MCF 10A (cell line): ENCODE results near the gene TAMM41. TPM values are rescaled to one million over a fixed set of nuclear protein-coding genes. Genes with fewer than 3 reads are reported as not detected.
"Not testable (repeated sequence)": the region's sequence is repeated elsewhere in the genome, so short reads cannot be mapped to it uniquely, and the experiment has no call there.

Experiments used
- BruUV-seq: library from RNA; stranded (reverse); fragments of 400-500 nt; replicated peaks from 2 replicates; lab custom pipeline; 2021; lab: Mats Ljungman, UMichigan
- CTCF ChIA-PET: fragments of 300-600 bp; sonication (Branson Sonifier 250); formaldehyde crosslinking; extraction: SDS; loops from one replicate; lab custom pipeline; 2021; ENCODE audit warnings: antibody characterized with exemption, inconsistent platforms; lab: Yijun Ruan, JAX
- POLR2A ChIA-PET: fragments of 300-600, 350-650 bp; sonication (Branson Sonifier 250); formaldehyde crosslinking; extraction: SDS; loops from one replicate; lab custom pipeline; 2020; ENCODE audit warnings: antibody characterized with exemption, inconsistent platforms; lab: Yijun Ruan, JAX
- DNase-seq: peaks from one replicate; pipeline ENCODE4 v3.0.0-alpha.2; 2018; ENCODE audit not compliant: unreplicated experiment
- H3K27ac Mint-ChIP-seq: one replicate; pipeline ENCODE4 v1.8.0; 2022; ENCODE audit warnings: mild to moderate bottlenecking, low read depth, mixed read lengths; ENCODE audit not compliant: unreplicated experiment
- H3K27me3 Mint-ChIP-seq: one replicate; pipeline ENCODE4 v1.8.0; 2022; ENCODE audit warnings: mixed read lengths; ENCODE audit not compliant: insufficient read depth, unreplicated experiment
- H3K36me3 Mint-ChIP-seq: one replicate; pipeline ENCODE4 v1.8.0; 2022; ENCODE audit warnings: mild to moderate bottlenecking, moderate library complexity, mixed read lengths; ENCODE audit not compliant: insufficient read depth, unreplicated experiment
- H3K4me1 Mint-ChIP-seq: one replicate; pipeline ENCODE4 v1.8.0; 2022; ENCODE audit warnings: mixed read lengths; ENCODE audit not compliant: insufficient read depth, unreplicated experiment
- H3K4me3 Mint-ChIP-seq: one replicate; pipeline ENCODE4 v1.8.0; 2022; ENCODE audit warnings: mild to moderate bottlenecking, moderate library complexity, mixed read lengths; ENCODE audit not compliant: unreplicated experiment
- H3K9me3 Mint-ChIP-seq: one replicate; pipeline ENCODE4 v1.8.0; 2022; ENCODE audit warnings: mixed read lengths; ENCODE audit not compliant: unreplicated experiment
- CTCF ChIP-seq: fragments of 200-600 bp; IDR thresholded peaks from one replicate; pipeline ENCODE4 v1.8.0; 2022; ENCODE audit warnings: antibody characterized with exemption, mild to moderate bottlenecking; ENCODE audit not compliant: unreplicated experiment
- intact Hi-C: fragments of 100-400 bp; cut with micrococcal nuclease; formaldehyde crosslinking; loops from 2 replicates; pipeline ENCODE4 v1.14.1; 2022
- total RNA-seq: library from RNA; stranded (reverse); gene quantifications from 2 replicates; pipeline ENCODE4 v1.2.3, GENCODE V29; 2022

Gene TAMM41
- total RNA-seq, 1 experiment from 2014 or later = 26.2 TPM

- POLR2A ChIA-PET = interaction anchor here (0.9 to 1.3 kb wide), 2 partner anchors 16 to 19 kb away, joined by 5 read pairs; no protein-coding TSS in a partner anchor
- Mint-ChIP-seq H3K36me3 (no peaks in the 10 kb centered on the region), H3K4me1 (no peaks in the 10 kb centered on the region), H3K27me3 (no peaks in the 10 kb centered on the region), H3K9me3 (no peaks in the 10 kb centered on the region), H3K4me3 (no peak overlapping the region), H3K27ac (no peak overlapping the region)
- DNase-seq = no peak
- intact Hi-C loops = no loop called here
- no TSS peak for BruUV-seq
- CTCF ChIA-PET = no interaction called here
- no peak for TF ChIP-seq CTCF
These were observed 91.4 kb downstream of the TAMM41 start for GRCh38 chr3:11755276-11755675.

GRCh38 chr3:11752254-11752653, 94.4 kb downstream of the TAMM41 start:
- H3K9me3 Mint-ChIP-seq, H3K27ac Mint-ChIP-seq, H3K4me3 Mint-ChIP-seq, H3K4me1 Mint-ChIP-seq, DNase-seq, BruUV-seq, H3K27me3 Mint-ChIP-seq, H3K36me3 Mint-ChIP-seq, intact Hi-C loops: not testable (repeated sequence)
- POLR2A ChIA-PET = interaction anchor here (0.7 to 0.9 kb wide), 2 partner anchors 18 to 19 kb away, joined by 3 to 4 read pairs; no protein-coding TSS in a partner anchor
- CTCF ChIA-PET = interaction anchor here (0.5 to 0.6 kb wide), 2 partner anchors 17 to 42 kb away, joined by 3 to 6 read pairs; no protein-coding TSS in a partner anchor

- H3K4me1 Mint-ChIP-seq, POLR2A ChIA-PET, CTCF ChIA-PET, DNase-seq, H3K9me3 Mint-ChIP-seq, H3K27me3 Mint-ChIP-seq, H3K36me3 Mint-ChIP-seq, H3K27ac Mint-ChIP-seq, BruUV-seq, H3K4me3 Mint-ChIP-seq, intact Hi-C loops: not testable (repeated sequence)
These were observed 98.4 kb downstream of the TAMM41 start for GRCh38 chr3:11748306-11748705.

Other genes with a start within 250 kb of the TAMM41 start
- 31.3 and 31.7 TPM in 2 replicates for gene VGLL4, start 203.0 kb downstream of the TAMM41 start, total RNA-seq
- gene SYN2, start 157.5 kb upstream of the TAMM41 start, total RNA-seq = not detected in 2 replicates